Ovary (tissue), 9 donors: ENCODE results near the gene RALGPS1. TPM values are rescaled to one million over a fixed set of nuclear protein-coding genes. Genes with fewer than 3 reads are reported as not detected.

Experiments used
- DNase-seq, 5 donors: peaks; one replicate each; pipeline ENCODE4 v3.0.0-alpha.2; 2019 to 2020
- H3K27ac ChIP-seq, 2 donors: fragments of 200-600 bp; one replicate each; pipeline versions ENCODE4 v1.5.1 to v1.8.0; 2019 to 2022
- H3K27me3 ChIP-seq: fragments of 200-600 bp; one replicate; pipeline ENCODE4 v1.8.0; 2022
- H3K36me3 ChIP-seq: fragments of 200-600 bp; sonication (generic); one replicate; pipeline ENCODE4 v1.5.1; 2019
- H3K4me1 ChIP-seq: one replicate; pipeline ENCODE4 v1.8.1; 2013; ENCODE audit warnings: mild to moderate bottlenecking, moderate library complexity; ENCODE audit not compliant: insufficient read depth
- H3K4me3 ChIP-seq: fragments of 200-600 bp; sonication (generic); one replicate; pipeline ENCODE4 v1.5.1; 2017
- H3K9me3 ChIP-seq, 2 donors: fragments of 200-600 bp in 1 of 2; sonication (generic) in 1 of 2; one replicate each; pipeline versions ENCODE4 v1.5.1 to v1.8.1; 2013 to 2019; ENCODE audit warnings: mild to moderate bottlenecking in 1 of 2, moderate library complexity in 1 of 2
- EP300 ChIP-seq: sonication (generic); formaldehyde crosslinking; IDR thresholded peaks from one replicate; pipeline ENCODE4 v1.6.1; 2017; ENCODE audit warnings: antibody characterized with exemption
- POLR2A ChIP-seq: fragments of 450-650 bp; IDR thresholded peaks from one replicate; pipeline ENCODE4 v1.6.1; 2017; ENCODE audit warnings: antibody characterized with exemption, mild to moderate bottlenecking, moderate library complexity
- WGBS, 3 donors: extraction: QIAGEN DNeasy Blood & Tissue Kit in 1 of 3; methylation state at CpG; one replicate each; pipeline versions ENCODE4 v1.1.5 to v1.1.7; 2013 to 2017; 5-methylcytosine and 5-hydroxymethylcytosine counted together
- intact Hi-C, 4 donors: fragments of 100-400 bp; cut with DNase I; formaldehyde crosslinking; loops; one replicate each; pipeline versions ENCODE4 v1.11.0 to v1.15.1; 2022 to 2023
- polyA plus RNA-seq, 2 donors: library from polyadenylated mRNA; stranded (reverse); fragments of 200-250 nt in 1 of 2; fragments of 350-450 nt in 1 of 2; fragmentation: Illumina TruSeq in 1 of 2; extraction: RNeasy Lipid Tissue Mini Kit (QIAGEN cat#74804) in 1 of 2; gene quantifications; one replicate each; pipeline ENCODE4 v1.2.3, GENCODE V29; 2013 to 2014
- total RNA-seq, 7 donors: library from RNA; depleted of rRNA in 2 of 7; stranded (reverse); fragments of >200 nt in 2 of 7; fragmentation: NEBNext Ultra II Directional in 3 of 7; extraction: Animal tissue kit (Norgen Biotek cat#: 25700) in 3 of 7; gene quantifications; one replicate each; pipeline versions ENCODE4 v1.1.0 to v1.2.4, GENCODE V29; 2016 to 2023
- TF ChIP-seq, protein P1 (sequence below), 3 donors: fragments of 450-650 bp in 2 of 3; fragments of 200-600 bp in 1 of 3; IDR thresholded peaks; one replicate each; pipeline versions ENCODE4 v1.5.1 to v1.8.0; 2016 to 2022; ENCODE audit warnings: antibody characterized with exemption in 3 of 3, mild to moderate bottlenecking in 1 of 3
- donor health status: DM: no; HTN: no; CAD: no; lungs with moderate emphysema.
- donor health status: DM: no; HTN: no; CAD: no.
- donor health status: Bipolar disorder and iron deficiency.
- donor health status: DM: yes; HTN: yes; CAD: no.
- donor health status: DM: no; HTN: no; CAD: no.
- donor health status: DM: yes; HTN: yes; CAD: no.

Gene RALGPS1
- total and polyA plus RNA-seq, 9 donors: 2.3 to 13.1 (median 6.9) TPM

DNA sequence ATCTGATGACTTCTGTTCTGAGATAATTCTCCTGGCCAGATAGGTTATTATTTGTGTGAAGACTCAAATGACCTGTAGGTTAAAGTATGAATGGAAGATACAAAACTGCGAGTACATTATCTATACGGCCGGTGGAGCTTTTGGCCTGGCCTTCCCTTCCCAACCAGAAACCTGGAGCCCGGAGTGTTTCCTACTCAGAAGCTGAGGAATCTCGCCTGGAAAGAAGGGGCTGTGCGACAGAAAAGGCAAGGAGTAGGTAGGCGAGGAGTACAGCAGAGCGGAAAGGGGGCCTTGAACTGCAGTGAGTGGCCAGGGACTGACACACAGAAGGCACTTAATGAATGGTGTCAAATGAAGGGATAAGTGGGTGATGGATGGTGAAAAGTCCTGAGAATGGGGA lies 173.3 kb downstream of the RALGPS1 start:
- no peaks in the 10 kb centered on the region for H3K36me3 ChIP-seq
- WGBS, 3 donors: 94 to 95% (median 95%) methylated on average over 8 of the region's 8 CpGs
- TF ChIP-seq, protein P1, sequence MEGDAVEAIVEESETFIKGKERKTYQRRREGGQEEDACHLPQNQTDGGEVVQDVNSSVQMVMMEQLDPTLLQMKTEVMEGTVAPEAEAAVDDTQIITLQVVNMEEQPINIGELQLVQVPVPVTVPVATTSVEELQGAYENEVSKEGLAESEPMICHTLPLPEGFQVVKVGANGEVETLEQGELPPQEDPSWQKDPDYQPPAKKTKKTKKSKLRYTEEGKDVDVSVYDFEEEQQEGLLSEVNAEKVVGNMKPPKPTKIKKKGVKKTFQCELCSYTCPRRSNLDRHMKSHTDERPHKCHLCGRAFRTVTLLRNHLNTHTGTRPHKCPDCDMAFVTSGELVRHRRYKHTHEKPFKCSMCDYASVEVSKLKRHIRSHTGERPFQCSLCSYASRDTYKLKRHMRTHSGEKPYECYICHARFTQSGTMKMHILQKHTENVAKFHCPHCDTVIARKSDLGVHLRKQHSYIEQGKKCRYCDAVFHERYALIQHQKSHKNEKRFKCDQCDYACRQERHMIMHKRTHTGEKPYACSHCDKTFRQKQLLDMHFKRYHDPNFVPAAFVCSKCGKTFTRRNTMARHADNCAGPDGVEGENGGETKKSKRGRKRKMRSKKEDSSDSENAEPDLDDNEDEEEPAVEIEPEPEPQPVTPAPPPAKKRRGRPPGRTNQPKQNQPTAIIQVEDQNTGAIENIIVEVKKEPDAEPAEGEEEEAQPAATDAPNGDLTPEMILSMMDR (IDR thresholded peaks at IDR 0.05): no peak
- no peak for TF ChIP-seq POLR2A
- TF ChIP-seq EP300: no peak
- DNase-seq: peak in 1 of 5 donors; percentile 5
- H3K4me3 ChIP-seq: no peak overlapping the region
- H3K27ac ChIP-seq: peak overlapping the region in 1 of 2 donors; percentile 7
- intact Hi-C loops: no loop called here
- H3K9me3 ChIP-seq: no peaks in the 10 kb centered on the region
- H3K4me1 ChIP-seq: peaks cover 22% of the 10 kb centered on the region
- no peaks in the 10 kb centered on the region for H3K27me3 ChIP-seq

DNA sequence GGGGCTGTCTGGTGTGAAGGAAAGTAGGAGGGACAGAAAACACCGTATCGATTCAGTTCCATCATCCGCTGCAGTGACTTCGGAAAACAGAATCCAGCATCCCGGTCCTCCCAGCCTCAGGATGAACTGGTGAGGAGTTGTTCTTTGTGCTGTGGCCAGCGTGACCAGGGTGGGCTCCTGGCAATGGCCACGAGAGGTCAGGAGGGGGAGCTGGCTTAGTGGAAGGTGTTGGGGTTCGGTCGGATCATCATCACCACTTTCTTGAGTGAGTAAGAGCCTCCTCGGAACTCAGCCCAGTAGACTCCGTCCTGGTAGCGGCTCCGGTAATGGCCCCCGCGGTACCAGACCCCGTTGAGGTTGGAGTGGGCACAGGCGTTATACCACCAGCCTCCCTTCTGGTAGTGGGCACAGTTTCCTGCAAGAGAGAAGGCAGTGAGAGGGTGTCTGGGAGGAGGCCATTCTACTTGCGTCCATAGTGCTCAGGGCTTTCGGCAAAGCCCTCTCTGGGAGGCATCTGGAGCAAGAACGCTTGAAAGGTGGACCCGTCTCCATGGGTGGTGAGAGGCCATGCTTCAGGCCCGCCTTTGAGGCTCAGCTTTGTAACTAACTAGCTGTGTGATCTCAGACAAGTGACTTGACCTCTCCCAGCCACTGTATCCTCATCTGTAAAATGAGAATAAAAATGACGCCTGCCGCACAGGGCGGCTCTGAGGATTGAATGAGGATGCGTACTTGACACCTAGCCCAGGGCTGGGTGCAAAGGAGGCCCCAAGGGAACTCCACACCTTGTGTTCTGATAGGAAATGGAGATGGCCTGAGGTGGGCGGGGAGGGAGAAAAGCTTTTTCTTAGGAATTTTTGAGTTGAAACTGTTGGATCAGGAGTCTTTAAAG lies 174.4 kb downstream of the RALGPS1 start:
- peak in 1 of 5 donors; percentile 19 for DNase-seq
- H3K4me3 ChIP-seq: no peak overlapping the region
- peak overlapping the region in 1 of 2 donors; percentile 66 for H3K27ac ChIP-seq
- WGBS, 3 donors: 92 to 96% (median 95%) methylated on average over 27 of the region's 27 CpGs
- no peaks in the 10 kb centered on the region for H3K27me3 ChIP-seq
- no peaks in the 10 kb centered on the region for H3K9me3 ChIP-seq
- peaks cover 22% of the 10 kb centered on the region for H3K4me1 ChIP-seq
- intact Hi-C loops: no loop called here
- no peaks in the 10 kb centered on the region for H3K36me3 ChIP-seq
- TF ChIP-seq POLR2A: no peak
- no peak for TF ChIP-seq EP300
- TF ChIP-seq, protein P1 (IDR thresholded peaks at IDR 0.05): no peak

DNA sequence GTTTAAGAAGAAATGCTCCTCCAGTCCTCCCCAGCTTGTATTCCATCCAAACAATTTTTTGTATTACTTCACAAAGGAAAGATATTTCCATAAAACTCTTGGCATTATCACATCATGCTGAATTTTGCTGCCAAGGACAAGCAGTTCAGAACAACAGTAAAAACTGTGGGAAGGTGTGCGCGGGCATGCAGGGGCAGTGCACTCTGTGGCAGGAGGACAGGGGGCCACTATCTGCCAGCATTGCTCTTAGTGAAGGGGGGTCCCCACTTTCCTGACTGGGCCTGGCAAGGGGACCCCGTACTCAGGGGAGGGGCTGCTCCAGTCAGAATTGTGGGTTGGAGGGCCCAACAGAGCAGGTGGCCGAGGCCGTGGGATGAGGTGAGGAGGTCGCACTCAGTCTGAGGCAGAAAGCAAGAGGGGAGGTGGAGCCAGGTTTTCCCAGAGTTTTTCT lies 175.1 kb downstream of the RALGPS1 start:
- no peaks in the 10 kb centered on the region for H3K36me3 ChIP-seq
- H3K9me3 ChIP-seq: no peaks in the 10 kb centered on the region
- TF ChIP-seq, protein P1 (IDR thresholded peaks at IDR 0.05): no peak
- TF ChIP-seq EP300 (no peak), POLR2A (no peak)
- WGBS, 3 donors: 44 to 51% (median 46%) methylated on average over 6 of the region's 6 CpGs
- H3K27ac ChIP-seq: peak overlapping the region; percentile 61 to 66
- H3K4me3 ChIP-seq: no peak overlapping the region
- intact Hi-C loops: no loop called here
- DNase-seq: peak in 2 of 5 donors; percentile 41 to 62
- peaks cover 22% of the 10 kb centered on the region for H3K4me1 ChIP-seq
- H3K27me3 ChIP-seq: no peaks in the 10 kb centered on the region

DNA sequence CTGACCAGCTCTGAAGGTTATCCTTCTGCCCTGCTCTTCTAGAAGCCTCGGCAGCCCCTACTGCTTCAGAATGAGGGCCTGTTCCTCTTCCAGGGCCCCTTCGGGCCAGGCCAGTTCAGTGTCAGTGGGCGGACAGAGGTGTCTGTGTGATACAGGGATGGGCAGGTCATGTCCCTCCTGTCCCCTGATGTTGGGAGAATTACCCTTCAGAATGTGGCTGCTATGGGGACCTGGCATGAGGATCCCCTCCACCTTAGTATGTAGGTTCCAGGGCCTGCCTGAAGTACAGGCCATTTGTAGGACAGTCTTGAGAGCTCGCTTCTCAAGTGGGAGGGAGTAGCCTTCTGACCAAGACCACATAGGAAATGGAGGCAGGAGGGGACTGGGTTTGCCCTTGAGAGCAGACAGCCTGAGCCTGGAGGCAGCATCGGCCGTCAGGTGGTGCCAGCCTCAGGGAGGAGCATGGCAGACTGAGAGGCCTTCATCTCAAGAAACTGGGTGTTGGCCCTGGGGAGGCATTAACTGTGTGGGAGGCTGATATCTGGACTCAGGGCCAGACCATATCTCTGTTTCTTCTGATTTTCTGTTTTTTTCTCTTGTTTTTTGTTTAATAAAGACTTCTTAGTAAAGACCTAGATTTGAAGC lies 175.9 kb downstream of the RALGPS1 start:
- WGBS, 3 donors: 57 to 63% (median 61%) methylated on average over 6 of the region's 6 CpGs
- H3K27me3 ChIP-seq: no peaks in the 10 kb centered on the region
- TF ChIP-seq POLR2A (no peak), EP300 (no peak)
- TF ChIP-seq, protein P1 (IDR thresholded peaks at IDR 0.05): no peak
- intact Hi-C loops: no loop called here
- peak in 2 of 5 donors; percentile 27 to 39 for DNase-seq
- no peaks in the 10 kb centered on the region for H3K9me3 ChIP-seq
- no peaks in the 10 kb centered on the region for H3K36me3 ChIP-seq
- H3K4me1 ChIP-seq: peaks cover 22% of the 10 kb centered on the region
- H3K27ac ChIP-seq: peak overlapping the region; percentile 61 to 66
- no peak overlapping the region for H3K4me3 ChIP-seq
